IMR-90 (cell line): ENCODE data around the gene SLFN12L. TPM values are rescaled to one million over a fixed set of nuclear protein-coding genes. Genes with fewer than 3 reads are reported as not detected.
A peak's percentile ranks its signal among the peaks of the same experiment; 100 is the strongest.

ENCODE experiments used
- ATAC-seq: fragments of 200-7000 bp; cut with Tn5 transposase; 2 replicates; pipeline ENCODE4 v1.9.1; 2020; ENCODE audit warnings: low read depth, mild to moderate bottlenecking, moderate library complexity
- BruUV-seq: library from RNA; stranded (reverse); fragments of 400-500 nt; replicated peaks from 2 replicates; lab custom pipeline; 2021; lab: Mats Ljungman, UMichigan
- CTCF ChIA-PET: fragments of 300-600 bp; formaldehyde crosslinking; extraction: SDS; loops from one replicate; lab custom pipeline; 2021; ENCODE audit warnings: antibody characterized with exemption; lab: Yijun Ruan, JAX
- POLR2A ChIA-PET: fragments of 300-600 bp; sonication (Branson Sonifier 250); formaldehyde crosslinking; loops from one replicate; lab custom pipeline; 2022; ENCODE audit warnings: antibody characterized with exemption; ENCODE audit not compliant: unreplicated experiment; lab: Charles Lee
- DNase-seq: peaks from one replicate; pipeline ENCODE4 v3.0.0; 2013
- H2AFZ ChIP-seq: replicated peaks from 2 replicates; pipeline ENCODE3; 2013; ENCODE audit warnings: low read length, mild to moderate bottlenecking; ENCODE audit not compliant: poor library complexity
- H2AK5ac ChIP-seq: 2 replicates; pipeline ENCODE4 v1.6.1; 2013; ENCODE audit warnings: low read depth, low read length, inconsistent platforms
- H2AK9ac ChIP-seq: replicated peaks from 2 replicates; pipeline ENCODE3; 2013; ENCODE audit warnings: mild to moderate bottlenecking, low read depth, low read length, moderate library complexity; ENCODE audit not compliant: poor library complexity
- H2BK120ac ChIP-seq: 2 replicates; pipeline ENCODE4 v1.6.1; 2013; ENCODE audit warnings: low read depth, low read length, inconsistent platforms
- H2BK15ac ChIP-seq: 3 replicates; pipeline ENCODE4 v1.6.1; 2013; ENCODE audit warnings: low read depth, low read length, inconsistent platforms
- H2BK20ac ChIP-seq: 2 replicates; pipeline ENCODE4 v1.6.1; 2013; ENCODE audit warnings: low read depth, mild to moderate bottlenecking, inconsistent platforms, low read length, moderate library complexity
- H2BK5ac ChIP-seq: 2 replicates; pipeline ENCODE4 v1.6.1; 2013; ENCODE audit warnings: mild to moderate bottlenecking, low read depth, low read length, inconsistent platforms; ENCODE audit not compliant: poor library complexity, severe bottlenecking
- H3K14ac ChIP-seq: replicated peaks from 2 replicates; pipeline ENCODE4 v1.6.1; 2013; ENCODE audit warnings: low read depth, low read length, inconsistent platforms
- H3K18ac ChIP-seq: 2 replicates; pipeline ENCODE4 v1.6.1; 2013; ENCODE audit warnings: low read depth, low read length, control low read depth
- H3K23ac ChIP-seq: 2 replicates; pipeline ENCODE4 v1.6.1; 2013; ENCODE audit warnings: low read depth, low read length, inconsistent platforms
- H3K27ac ChIP-seq: 2 replicates; pipeline ENCODE4 v1.5.1; 2013; ENCODE audit warnings: mild to moderate bottlenecking, control low read depth, low read length; ENCODE audit not compliant: insufficient read depth
- H3K27me3 ChIP-seq: 2 replicates; pipeline ENCODE4 v1.6.1; 2013; ENCODE audit warnings: low read length; ENCODE audit not compliant: control insufficient read depth, insufficient read depth
- H3K36me3 ChIP-seq: 2 replicates; pipeline ENCODE4 v1.6.1; 2013; ENCODE audit warnings: low read length, mixed read lengths; ENCODE audit not compliant: control insufficient read depth, insufficient read depth
- H3K4ac ChIP-seq: 2 replicates; pipeline ENCODE4 v1.6.1; 2013; ENCODE audit warnings: low read depth, low read length, inconsistent platforms
- H3K4me1 ChIP-seq: 2 replicates; pipeline ENCODE4 v1.6.1; 2013; ENCODE audit warnings: low read length, mixed read lengths; ENCODE audit not compliant: control insufficient read depth, insufficient read depth
- H3K4me2 ChIP-seq: 2 replicates; pipeline ENCODE4 v1.6.1; 2013; ENCODE audit warnings: low read depth, mild to moderate bottlenecking, control low read depth, low read length, moderate library complexity
- H3K4me3 ChIP-seq: 2 replicates; pipeline ENCODE4 v1.5.1; 2013; ENCODE audit warnings: low read depth, mild to moderate bottlenecking, control low read depth, low read length, moderate library complexity; ENCODE audit not compliant: insufficient read depth
- H3K56ac ChIP-seq: 2 replicates; pipeline ENCODE4 v1.6.1; 2013; ENCODE audit warnings: low read length, inconsistent platforms; ENCODE audit not compliant: insufficient read depth; ENCODE audit errors: extremely low read depth
- H3K79me1 ChIP-seq, 2 experiments: 2 replicates each; pipeline ENCODE4 v1.6.1; 2013; ENCODE audit warnings: low read length in 2 of 2, inconsistent platforms in 1 of 2, low read depth in 1 of 2
- H3K9ac ChIP-seq: 2 replicates; pipeline ENCODE4 v1.6.1; 2013; ENCODE audit warnings: low read depth, low read length, control low read depth
- H3K9me1 ChIP-seq: 2 replicates; pipeline ENCODE4 v1.6.1; 2013; ENCODE audit warnings: low read length, inconsistent platforms; ENCODE audit not compliant: insufficient read depth
- H3K9me3 ChIP-seq: 2 replicates; pipeline ENCODE4 v1.6.1; 2013; ENCODE audit warnings: low read length; ENCODE audit not compliant: control insufficient read depth, insufficient read depth
- H4K20me1 ChIP-seq: 2 replicates; pipeline ENCODE4 v1.6.1; 2013; ENCODE audit warnings: low read length, inconsistent platforms; ENCODE audit not compliant: insufficient read depth
- H4K5ac ChIP-seq: 2 replicates; pipeline ENCODE4 v1.6.1; 2013; ENCODE audit warnings: mild to moderate bottlenecking, low read depth, low read length, control low read depth
- H4K8ac ChIP-seq, 2 experiments: 2 replicates each; pipeline ENCODE4 v1.6.1; 2013; ENCODE audit warnings: low read depth in 2 of 2, low read length in 2 of 2, control low read depth in 1 of 2, inconsistent platforms in 1 of 2
- H4K91ac ChIP-seq: 2 replicates; pipeline ENCODE4 v1.6.1; 2013; ENCODE audit warnings: low read depth, low read length, inconsistent platforms; ENCODE audit not compliant: insufficient read depth
- CHD1 ChIP-seq: IDR thresholded peaks from 2 replicates; pipeline ENCODE4 v1.6.1; 2012; ENCODE audit warnings: low read depth, low read length, improper control_type of control experiment
- FOS ChIP-seq: fragments of 150-350 bp; IDR thresholded peaks from 2 replicates; pipeline ENCODE4 v1.6.1; 2016; ENCODE audit warnings: low read depth, low read length
- MAFK ChIP-seq: IDR thresholded peaks from 2 replicates; pipeline ENCODE4 v1.6.1; 2012; ENCODE audit warnings: low read depth, low read length, improper control_type of control experiment
- MAZ ChIP-seq: IDR thresholded peaks from 2 replicates; pipeline ENCODE4 v1.6.1; 2012; ENCODE audit warnings: low read depth, mild to moderate bottlenecking, low read length, improper control_type of control experiment, moderate library complexity, borderline replicate concordance
- MXI1 ChIP-seq: IDR thresholded peaks from 2 replicates; pipeline ENCODE4 v1.6.1; 2012; ENCODE audit warnings: low read depth, mild to moderate bottlenecking, low read length, moderate library complexity, borderline replicate concordance
- NFE2L2 ChIP-seq: fragments of 150-350 bp; IDR thresholded peaks from 2 replicates; pipeline ENCODE4 v1.6.1; 2016; ENCODE audit warnings: low read depth, mild to moderate bottlenecking, low read length
- POLR2A ChIP-seq: IDR thresholded peaks from 2 replicates; pipeline ENCODE4 v1.6.1; 2012; ENCODE audit warnings: mild to moderate bottlenecking, low read depth, low read length
- RAD21 ChIP-seq: IDR thresholded peaks from 2 replicates; pipeline ENCODE4 v1.6.1; 2012; ENCODE audit warnings: low read length, improper control_type of control experiment
- RFX5 ChIP-seq: IDR thresholded peaks from 2 replicates; pipeline ENCODE4 v1.8.0; 2012; ENCODE audit warnings: low read depth, mild to moderate bottlenecking, low read length, moderate library complexity
- SMC3 ChIP-seq: fragments of 150-350 bp; IDR thresholded peaks from 2 replicates; pipeline ENCODE4 v1.6.1; 2016; ENCODE audit warnings: low read depth, mild to moderate bottlenecking, antibody characterized with exemption, low read length, moderate library complexity
- WGBS, 2 experiments: methylation state at CpG; one replicate each; pipeline versions ENCODE4 v1.1.5 to v1.1.7; 2013; ENCODE audit warnings: missing lambda C conversion rate in 2 of 2; ENCODE audit not compliant: insufficient read length in 1 of 2; ENCODE audit errors: extremely low coverage in 2 of 2; 5-methylcytosine and 5-hydroxymethylcytosine counted together
- dilution Hi-C: fragments of 300-500 bp; cut with HindIII; formaldehyde crosslinking; loops from one replicate; pipeline ENCODE4 v1.14.3; 2018; ENCODE audit warnings: low sequenced_read_pairs; ENCODE audit not compliant: unreplicated experiment
- in situ Hi-C: fragments of 300-500 bp; cut with MboI; formaldehyde crosslinking; loops from 3 replicates; pipeline ENCODE4 v1.14.3; 2019; ENCODE audit warnings: low sequenced_read_pairs, inconsistent platforms, mixed read lengths
- intact Hi-C: fragments of 100-400 bp; cut with micrococcal nuclease; formaldehyde crosslinking; loops from 2 replicates; pipeline ENCODE4 v1.10.0; 2022
- polyA plus RNA-seq, 3 experiments: library from polyadenylated mRNA; depleted of rRNA; stranded (reverse); fragments of >200 nt; gene quantifications; 2 replicates each; pipeline ENCODE4 v1.2.3, GENCODE V29; 2012; ENCODE audit warnings: low replicate concordance in 1 of 3
- total RNA-seq: library from RNA; depleted of rRNA; stranded (reverse); fragments of >200 nt; gene quantifications from 2 replicates; pipeline ENCODE4 v1.2.3, GENCODE V29; 2012
- TF ChIP-seq, protein P1 (sequence below): conservative IDR thresholded peaks from 2 replicates; pipeline ENCODE4 v1.5.1; 2012; ENCODE audit warnings: mild to moderate bottlenecking, low read depth, low read length, improper control_type of control experiment

SLFN12L gene
- total and polyA plus RNA-seq, 2 of the 4 experiments (the other 2 are of a cell fraction), result 0.18 TPM; not detected in 1

DNA sequence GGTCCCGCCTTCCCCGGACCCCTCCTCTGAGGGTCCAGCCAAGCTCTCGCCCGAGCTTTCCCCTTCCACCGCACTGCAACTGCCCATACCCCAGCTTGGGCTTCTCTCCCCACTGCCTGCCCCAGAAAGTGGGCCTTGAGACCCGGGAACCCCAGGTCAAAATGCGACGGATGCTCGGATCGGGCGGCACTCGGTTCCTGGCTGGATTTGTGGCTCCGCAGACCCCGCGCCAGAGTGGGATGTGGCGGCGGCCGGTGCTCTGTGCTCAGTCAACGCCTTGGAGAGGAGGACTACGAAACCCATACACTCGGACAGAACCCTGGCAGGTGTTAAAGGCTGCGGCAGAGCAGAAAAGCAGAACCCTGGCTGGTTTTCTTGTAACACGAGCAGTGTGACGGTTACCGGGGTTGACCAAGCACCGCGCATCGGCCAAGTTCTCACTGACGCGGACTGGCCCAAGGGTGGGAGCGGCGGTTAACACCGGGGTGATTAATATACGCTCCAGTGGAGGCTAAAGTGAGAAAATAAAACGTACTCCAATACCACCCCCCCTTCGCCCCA, 88.0 kb downstream of the SLFN12L start:
- H3K4me2 ChIP-seq, result no peak overlapping the region; the same call in 1 of the 2 replicates
- H4K20me1 ChIP-seq, result no peaks in the 10 kb centered on the region
- no peak overlapping the region for H3K27ac ChIP-seq
- no peak overlapping the region for H4K5ac ChIP-seq
- H2AK9ac ChIP-seq, result no peak overlapping the region
- ATAC-seq (no peak), DNase-seq (no peak)
- dilution Hi-C loops (no loop called here), in situ Hi-C loops (no loop called here), intact Hi-C loops (no loop called here)
- no peak overlapping the region for H3K23ac ChIP-seq
- H3K79me1 ChIP-seq, result no peaks in the 10 kb centered on the region
- no peaks in the 10 kb centered on the region for H3K4me1 ChIP-seq
- H2BK5ac ChIP-seq, result no peak overlapping the region
- no TSS peak for BruUV-seq
- ChIA-PET POLR2A (no interaction called here), CTCF (interaction anchor here (1.9 kb wide), 1 partner anchor 12 kb away, joined by 6 read pairs; no protein-coding TSS in a partner anchor)
- no peak overlapping the region for H2BK15ac ChIP-seq
- no peak overlapping the region for H3K14ac ChIP-seq
- peak overlapping the region; percentile 67 for H2AFZ ChIP-seq
- H2BK120ac ChIP-seq, result no peak overlapping the region
- H3K4ac ChIP-seq, result no peak overlapping the region
- no peak overlapping the region for H3K56ac ChIP-seq
- no peak for TF ChIP-seq MAZ
- no peak for TF ChIP-seq CHD1
- no peak for TF ChIP-seq POLR2A
- TF ChIP-seq RAD21, result no peak
- no peak for TF ChIP-seq FOS
- no peak for TF ChIP-seq MXI1
- TF ChIP-seq RFX5, result no peak
- no peak for TF ChIP-seq NFE2L2
- TF ChIP-seq MAFK, result no peak
- TF ChIP-seq SMC3, result no peak
- TF ChIP-seq, protein P1, sequence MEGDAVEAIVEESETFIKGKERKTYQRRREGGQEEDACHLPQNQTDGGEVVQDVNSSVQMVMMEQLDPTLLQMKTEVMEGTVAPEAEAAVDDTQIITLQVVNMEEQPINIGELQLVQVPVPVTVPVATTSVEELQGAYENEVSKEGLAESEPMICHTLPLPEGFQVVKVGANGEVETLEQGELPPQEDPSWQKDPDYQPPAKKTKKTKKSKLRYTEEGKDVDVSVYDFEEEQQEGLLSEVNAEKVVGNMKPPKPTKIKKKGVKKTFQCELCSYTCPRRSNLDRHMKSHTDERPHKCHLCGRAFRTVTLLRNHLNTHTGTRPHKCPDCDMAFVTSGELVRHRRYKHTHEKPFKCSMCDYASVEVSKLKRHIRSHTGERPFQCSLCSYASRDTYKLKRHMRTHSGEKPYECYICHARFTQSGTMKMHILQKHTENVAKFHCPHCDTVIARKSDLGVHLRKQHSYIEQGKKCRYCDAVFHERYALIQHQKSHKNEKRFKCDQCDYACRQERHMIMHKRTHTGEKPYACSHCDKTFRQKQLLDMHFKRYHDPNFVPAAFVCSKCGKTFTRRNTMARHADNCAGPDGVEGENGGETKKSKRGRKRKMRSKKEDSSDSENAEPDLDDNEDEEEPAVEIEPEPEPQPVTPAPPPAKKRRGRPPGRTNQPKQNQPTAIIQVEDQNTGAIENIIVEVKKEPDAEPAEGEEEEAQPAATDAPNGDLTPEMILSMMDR, result no peak
- peaks cover 2% of the 10 kb centered on the region for H3K9me3 ChIP-seq
- no peak overlapping the region for H3K18ac ChIP-seq
- H2BK20ac ChIP-seq, result no peak overlapping the region
- 18% methylated on average over 11 of the region's 36 CpGs; no CpG with 5 or more reads in 1 of the 2 experiments for WGBS, 2 experiments
- no peak overlapping the region for H4K91ac ChIP-seq
- no peaks in the 10 kb centered on the region for H3K9me1 ChIP-seq
- no peaks in the 10 kb centered on the region for H3K36me3 ChIP-seq
- H4K8ac ChIP-seq, result no peak overlapping the region
- H3K4me3 ChIP-seq, result no peak overlapping the region
- H3K27me3 ChIP-seq, result peaks cover 30% of the 10 kb centered on the region
- H3K9ac ChIP-seq, result no peak overlapping the region
- no peak overlapping the region for H2AK5ac ChIP-seq
